Epithelial cell of proximal tubule (primary cell): ENCODE data around the gene KCTD2. TPM values are rescaled to one million over a fixed set of nuclear protein-coding genes. Genes with fewer than 3 reads are reported as not detected.
"Not testable (repeated sequence)": the region's sequence is repeated elsewhere in the genome, so short reads cannot be mapped to it uniquely, and the experiment has no call there.

ENCODE experiments used
- DNase-seq: peaks from one replicate; pipeline ENCODE4 v3.0.0-alpha.2; 2011; ENCODE audit warnings: low read depth
- H3K4me3 ChIP-seq: 2 replicates; pipeline ENCODE4 v1.5.1; 2011; ENCODE audit warnings: low read depth, mild to moderate bottlenecking, low read length
- CTCF ChIP-seq: conservative IDR thresholded peaks from 2 replicates; pipeline ENCODE4 v1.5.1; 2012; ENCODE audit warnings: low read depth, mild to moderate bottlenecking, low read length
- total RNA-seq: library from RNA; depleted of rRNA; stranded (reverse); fragments of >200 nt; gene quantifications from 2 replicates; pipeline ENCODE4 v1.2.3, GENCODE V29; 2015

Gene KCTD2
- total RNA-seq, 1 donor from 2014 or later = 19.2 TPM

- no peak for DNase-seq
- peak overlapping the region; percentile 91 for H3K4me3 ChIP-seq
- TF ChIP-seq CTCF = no peak
Measured at GRCh38 chr17:75033346-75034235, 13.4 kb upstream of the KCTD2 start.

DNA sequence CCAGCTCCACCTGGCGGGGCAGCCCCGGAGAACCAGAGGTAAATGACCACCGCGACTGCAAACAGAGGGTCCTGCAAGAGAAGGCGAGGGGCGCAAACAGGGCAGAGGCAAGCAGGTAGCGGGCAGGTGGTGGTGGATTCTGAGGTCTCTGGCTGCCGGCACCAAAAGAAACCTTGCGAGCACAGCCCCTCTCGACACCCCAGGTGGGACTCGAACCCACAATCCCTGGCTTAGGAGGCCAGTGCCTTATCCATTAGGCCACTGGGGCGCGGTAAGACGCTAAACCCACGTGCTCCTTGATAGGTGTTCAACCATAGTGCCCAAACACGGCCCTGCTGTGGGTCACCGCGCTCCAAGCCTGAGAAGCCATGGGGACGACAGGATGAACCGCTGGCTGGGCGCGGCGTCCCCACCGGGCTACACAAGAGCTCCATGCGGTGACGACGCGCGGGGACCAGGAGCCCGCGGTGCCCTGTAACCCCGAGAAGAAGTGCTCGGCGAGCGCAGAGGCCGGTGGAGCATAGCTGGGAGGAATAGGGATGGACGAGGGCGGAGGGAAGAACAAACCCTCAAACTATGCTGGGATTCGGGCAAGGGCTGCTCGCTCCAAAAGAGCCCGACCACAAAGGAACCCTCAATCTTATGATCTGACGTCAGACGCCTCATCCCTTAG is 12.7 kb upstream of the KCTD2 start:
- DNase-seq = no peak
- H3K4me3 ChIP-seq = peak overlapping the region; percentile 91
- peak; percentile 41 for TF ChIP-seq CTCF

- no peak for TF ChIP-seq CTCF
- no peak for DNase-seq
- H3K4me3 ChIP-seq = no peak overlapping the region
Measured at GRCh38 chr17:75036643-75037268, 10.3 kb upstream of the KCTD2 start.

- no peak for TF ChIP-seq CTCF
- DNase-seq = no peak
- no peak overlapping the region for H3K4me3 ChIP-seq
Measured at GRCh38 chr17:75039238-75039637, 7.8 kb upstream of the KCTD2 start.

DNA sequence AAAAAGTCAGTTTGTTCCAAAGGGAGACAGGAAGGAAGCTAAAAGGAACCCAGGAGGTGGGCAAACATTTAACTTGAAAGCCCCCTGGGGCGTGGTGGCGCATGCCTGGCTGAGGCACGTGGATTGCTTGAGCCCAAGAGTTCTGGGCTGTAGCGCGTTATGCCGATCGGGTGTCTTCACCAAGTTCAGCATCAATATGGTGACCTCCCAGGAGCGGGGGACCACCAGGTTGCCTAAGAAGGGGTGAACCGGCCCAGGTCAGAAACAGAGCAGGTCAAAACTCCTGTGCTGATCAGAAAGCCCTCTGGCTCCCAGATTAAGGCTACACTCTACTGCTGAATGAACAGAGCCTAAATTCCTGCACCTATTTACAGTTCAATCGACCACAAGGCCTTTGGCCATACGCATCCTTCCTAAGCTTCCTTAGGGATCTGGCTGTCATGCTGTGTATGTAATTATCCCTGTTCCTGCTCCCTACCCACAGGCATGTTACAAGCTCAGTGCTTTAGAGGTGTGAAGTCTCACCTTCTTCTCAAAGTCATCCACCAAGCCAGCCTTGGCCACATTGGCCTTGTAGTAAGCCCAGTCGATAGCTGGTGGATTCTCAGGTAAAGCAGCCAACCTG is 5.3 kb upstream of the KCTD2 start:
- TF ChIP-seq CTCF = no peak
- no peak for DNase-seq
- H3K4me3 ChIP-seq = no peak overlapping the region

DNA sequence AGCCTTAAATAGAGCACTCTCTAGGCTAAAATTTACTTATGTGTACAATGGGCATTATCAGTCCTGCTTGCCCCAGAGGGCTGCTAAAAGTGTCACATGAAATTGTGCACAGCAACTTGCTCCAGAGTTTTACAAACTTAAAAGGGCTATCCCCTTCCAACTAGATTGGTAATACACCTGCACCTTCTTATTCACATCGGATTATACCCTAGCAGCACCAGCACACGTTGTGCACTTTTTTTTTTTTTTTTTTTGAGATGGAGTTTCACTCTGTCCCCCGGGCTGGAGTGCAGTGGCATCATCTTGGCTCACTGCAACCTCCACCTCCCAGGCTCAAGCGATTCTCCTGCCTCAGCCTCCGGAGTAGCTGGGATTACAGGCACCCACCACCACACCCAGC is 3.2 kb upstream of the KCTD2 start:
- not testable (repeated sequence) for DNase-seq, H3K4me3 ChIP-seq

- TF ChIP-seq CTCF = no peak
- H3K4me3 ChIP-seq = no peak overlapping the region
- DNase-seq = no peak
Measured at GRCh38 chr17:75044716-75045115, 2.3 kb upstream of the KCTD2 start.

GRCh38 chr17:75045946-75046406 is 1.0 kb upstream of the KCTD2 start:
- peak overlapping the region; percentile 98 for H3K4me3 ChIP-seq
- DNase-seq = not testable (repeated sequence)
